GM21381 (cell line): ENCODE data around the gene SUSD6.

Experiments
- ATAC-seq: cut with Tn5 transposase; IDR thresholded peaks from one replicate; pipeline ENCODE4 v1.9.1; 2021; ENCODE audit warnings: mild to moderate bottlenecking, moderate library complexity; ENCODE audit not compliant: unreplicated experiment

Gene SUSD6

DNA sequence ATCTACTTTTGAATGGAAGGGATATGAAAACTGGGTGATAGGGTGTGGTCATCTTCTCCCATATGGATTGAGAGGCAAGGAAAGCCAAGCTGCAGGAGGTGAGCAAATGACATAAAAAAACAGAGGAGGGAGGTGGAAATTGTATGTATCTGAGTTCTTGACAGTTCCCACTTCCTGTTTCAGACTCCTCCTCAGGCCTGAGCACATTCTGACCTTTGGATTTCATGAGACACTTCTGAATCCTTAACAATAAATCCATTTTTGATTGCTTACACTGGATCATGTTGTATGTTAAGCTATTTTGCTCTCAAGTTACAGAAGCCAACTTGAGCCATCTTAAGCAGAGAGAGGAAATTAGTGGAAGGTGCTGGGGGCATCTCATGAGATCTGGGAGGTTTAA is 143.9 kb downstream of the SUSD6 start:
- no peak for ATAC-seq

DNA sequence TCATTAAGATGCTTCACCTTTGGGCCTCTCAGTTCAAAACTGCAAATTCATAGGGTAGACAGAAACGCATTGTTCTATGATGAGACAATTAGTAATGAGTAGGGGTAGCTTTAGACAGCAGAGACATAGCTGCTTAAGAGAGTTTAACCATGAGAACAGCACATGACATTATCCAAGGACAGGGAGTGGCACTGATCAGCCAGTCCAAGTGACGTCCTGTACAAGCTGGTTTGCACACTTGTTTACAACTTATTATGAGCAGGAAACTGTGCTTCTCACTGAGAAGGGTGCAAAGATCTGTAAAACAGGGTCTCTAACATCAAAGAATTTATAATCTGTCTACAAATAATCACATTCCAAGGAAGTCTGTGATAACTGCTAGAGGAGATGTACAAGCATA is 144.4 kb downstream of the SUSD6 start:
- ATAC-seq, result no peak

DNA sequence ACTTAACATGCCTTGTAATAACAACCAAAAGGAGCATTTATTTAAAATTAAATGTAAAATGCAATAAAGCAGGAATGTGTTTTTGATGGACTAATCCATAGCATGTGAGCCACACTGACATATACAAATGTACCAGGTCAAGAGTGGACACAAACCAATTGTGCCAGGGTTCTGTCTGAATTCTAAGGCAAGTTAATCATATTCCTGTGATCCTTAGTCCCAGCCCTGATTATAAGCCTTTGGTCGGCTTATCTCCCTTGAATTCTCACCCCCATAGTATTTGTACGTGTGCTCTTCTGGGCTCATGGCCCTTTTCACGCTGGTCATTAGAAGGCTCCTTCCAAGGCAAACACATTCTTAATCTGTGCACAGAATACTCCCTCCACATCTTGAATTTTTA is 144.9 kb downstream of the SUSD6 start:
- no peak for ATAC-seq

DNA sequence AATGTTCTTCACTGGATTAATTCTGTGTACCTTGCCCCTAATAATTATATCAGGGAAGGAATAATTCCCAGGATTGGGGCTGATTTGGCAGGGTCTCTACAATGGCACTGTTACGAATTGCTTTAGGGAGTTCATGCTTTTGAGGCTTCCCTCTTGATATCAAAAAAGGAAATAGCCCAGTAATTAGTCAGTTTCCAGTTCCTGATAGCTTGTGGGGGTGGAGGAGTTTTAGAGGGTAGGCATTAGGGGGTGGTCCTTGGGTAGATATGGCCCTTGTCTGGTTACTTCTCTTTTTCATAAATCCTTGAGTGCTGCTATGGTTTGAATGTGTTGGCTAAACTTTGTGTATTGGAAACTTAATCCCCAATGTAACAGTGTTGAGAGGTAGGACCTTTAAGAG is 149.4 kb downstream of the SUSD6 start:
- ATAC-seq, result no peak

DNA sequence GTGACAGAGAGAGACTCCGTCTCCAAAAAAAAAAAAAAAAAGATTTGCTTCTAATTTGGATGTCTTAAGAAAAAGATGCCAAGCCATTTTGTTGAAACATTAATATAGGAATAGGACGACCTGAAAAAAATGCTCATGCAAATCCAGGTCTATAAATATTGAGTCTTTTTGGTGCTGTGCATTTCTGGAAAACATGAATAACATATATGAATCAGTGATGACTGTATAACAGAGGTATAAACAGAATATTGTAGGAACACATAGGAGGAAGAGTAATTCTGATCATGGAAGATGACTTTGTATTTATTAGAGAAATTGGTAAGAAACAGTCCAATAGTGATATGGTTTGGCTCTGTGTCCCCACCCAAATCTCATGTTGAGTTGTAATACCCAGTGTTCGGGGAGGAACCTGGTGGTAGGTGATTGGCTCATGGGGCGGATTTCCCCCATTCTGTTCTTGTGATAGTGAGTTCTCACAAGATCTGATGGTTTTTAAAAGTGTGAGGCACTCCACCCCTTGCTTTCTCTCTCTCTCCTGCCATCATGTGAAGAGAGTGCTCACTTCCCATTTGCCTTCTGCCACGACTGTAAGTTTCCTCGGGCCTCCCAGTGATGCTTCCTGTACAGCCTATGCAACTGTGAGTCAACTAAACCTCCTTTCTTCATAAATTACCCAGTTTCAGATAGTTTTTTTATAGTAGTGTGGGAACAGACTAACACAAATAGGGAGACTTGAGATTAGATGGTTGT is 152.5 kb downstream of the SUSD6 start:
- no peak for ATAC-seq
